GM19452 (cell line): Measurements from ENCODE around the gene CHAMP1.
"Not testable (repeated sequence)": the region's sequence is repeated elsewhere in the genome, so short reads cannot be mapped to it uniquely, and the experiment has no call there.

Experiments used
- ATAC-seq: cut with Tn5 transposase; IDR thresholded peaks from one replicate; pipeline ENCODE4 v1.9.1; 2021; ENCODE audit not compliant: unreplicated experiment

The CHAMP1 gene

GRCh38 chr13:114333881-114334280, 19.6 kb downstream of the CHAMP1 start:
- ATAC-seq, result not testable (repeated sequence)

- ATAC-seq, result no peak
These were observed 20.2 kb downstream of the CHAMP1 start for GRCh38 chr13:114334305-114335053.

DNA sequence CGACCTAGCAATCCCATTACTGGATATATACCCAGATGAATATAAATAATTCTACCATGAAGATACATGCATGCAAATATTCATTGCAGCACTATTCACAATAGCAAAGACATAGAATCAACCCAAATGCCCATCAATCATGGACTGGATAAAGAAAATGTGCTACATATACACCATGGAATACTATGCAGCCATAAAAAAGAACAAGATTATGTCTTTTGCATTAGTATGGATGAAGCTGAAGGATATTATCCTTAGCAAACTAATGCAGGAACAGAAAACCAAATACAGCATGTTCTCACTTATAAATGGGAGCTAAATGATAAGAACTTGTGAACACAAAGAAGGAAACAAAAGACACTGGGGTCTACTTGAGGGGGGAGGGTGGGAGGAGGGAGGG, 22.2 kb downstream of the CHAMP1 start:
- ATAC-seq, result not testable (repeated sequence)

- ATAC-seq, result no peak
These were observed 24.7 kb downstream of the CHAMP1 start for GRCh38 chr13:114338959-114339358.

- no peak for ATAC-seq
These were observed 25.7 kb downstream of the CHAMP1 start for GRCh38 chr13:114339857-114340534.

DNA sequence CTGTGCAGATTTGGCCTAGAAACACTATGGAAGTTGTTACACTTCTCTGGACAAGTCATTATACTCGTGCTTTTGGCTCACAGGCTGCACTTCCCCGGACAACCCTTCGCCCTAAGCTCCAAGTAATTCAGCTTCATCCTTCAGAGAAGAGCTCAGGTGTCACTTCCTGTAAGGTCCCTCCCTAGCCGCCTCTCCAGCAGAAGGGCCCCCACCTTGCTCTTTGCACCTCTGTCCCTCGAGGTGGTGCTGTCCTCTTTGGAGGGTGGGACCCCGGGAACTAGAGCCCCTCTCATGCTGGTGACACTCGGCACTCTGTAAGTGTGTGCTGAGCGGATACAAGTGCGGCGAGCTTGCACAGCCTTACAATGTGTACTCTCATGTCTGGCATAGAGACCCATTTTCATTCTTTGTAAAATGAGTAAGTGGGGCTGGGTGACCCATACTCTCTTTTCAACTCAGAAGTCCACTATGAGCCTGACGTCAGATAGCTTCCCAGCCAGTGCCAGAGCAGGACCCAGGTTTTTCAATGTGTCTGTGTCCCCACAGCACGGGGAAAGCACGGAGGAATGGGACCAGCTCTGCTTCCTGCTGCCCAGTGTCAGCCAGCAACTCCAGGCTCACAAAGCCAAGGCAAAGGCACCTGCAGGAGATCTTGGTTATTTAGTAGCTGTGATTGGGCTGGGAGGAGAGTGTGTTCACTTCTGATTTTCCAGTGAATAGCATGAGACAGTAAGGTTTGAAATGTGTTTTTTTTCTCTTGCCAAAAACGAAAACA, 26.9 kb downstream of the CHAMP1 start:
- no peak for ATAC-seq

DNA sequence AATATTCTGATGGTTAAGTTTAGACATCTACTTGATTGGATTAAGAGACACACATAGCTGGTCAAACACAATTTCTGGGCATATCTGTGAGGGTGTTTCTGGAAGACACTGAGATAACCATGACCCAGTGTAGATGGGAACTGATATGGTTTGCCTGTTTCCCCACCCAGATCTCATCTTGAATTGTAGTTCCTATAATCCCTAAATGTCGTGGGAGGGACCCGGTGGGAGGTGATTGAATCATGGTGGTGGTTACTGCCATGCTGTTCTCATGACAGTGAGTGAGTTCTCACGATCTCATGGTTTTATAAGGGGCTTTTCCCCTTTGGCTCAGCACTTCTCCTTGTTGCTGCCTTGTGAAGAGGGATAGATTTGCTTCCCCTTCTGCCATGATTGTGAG, 33.0 kb downstream of the CHAMP1 start:
- not testable (repeated sequence) for ATAC-seq

DNA sequence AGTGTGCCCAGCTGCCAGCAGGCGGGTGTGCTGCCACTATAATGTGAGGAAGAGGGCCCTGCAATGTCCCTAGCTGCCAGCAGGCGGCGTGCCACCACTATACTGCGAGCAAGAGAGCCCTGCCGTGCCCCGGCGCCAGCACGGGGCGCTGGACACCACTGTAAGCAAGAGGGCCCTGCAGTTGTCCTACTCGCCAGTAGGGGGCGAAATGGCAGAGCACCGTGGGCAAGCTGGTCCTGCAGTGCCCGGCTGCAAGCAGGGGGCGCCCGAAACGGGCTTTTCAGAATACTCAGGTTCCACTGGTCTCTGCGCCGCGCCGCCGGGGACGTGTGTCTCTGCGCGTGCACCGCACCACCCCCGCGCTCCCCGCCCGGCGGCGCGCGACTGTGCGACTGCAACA, 38.5 kb downstream of the CHAMP1 start:
- ATAC-seq, result not testable (repeated sequence)

- ATAC-seq, result not testable (repeated sequence)
These were observed 39.1 kb downstream of the CHAMP1 start for GRCh38 chr13:114353382-114353781.
